ENCODE measurements around the gene MICA.
"Not testable (repeated sequence)": the region's sequence is repeated elsewhere in the genome, so short reads cannot be mapped to it uniquely, and the experiment has no call there.

Gene MICA

GRCh38 chr6:31401403-31401802 lies 2.0 kb upstream of the MICA start:
- no peak for TF ChIP-seq CTCF (IDR thresholded peaks at IDR 0.05; ENCODE audit: low read depth, low read length)
- peak overlapping the region; percentile 79 for H3K4me3 ChIP-seq (ENCODE audit: low read depth, low read length)

- TF ChIP-seq CTCF (IDR thresholded peaks at IDR 0.05; ENCODE audit: low read depth, low read length): no peak
Measured at GRCh38 chr6:31402324-31403282, 792 bp upstream of the MICA start.

GRCh38 chr6:31404061-31404364 lies 618 bp downstream of the MICA start:
- H3K4me3 ChIP-seq (ENCODE audit: low read depth, low read length): peak overlapping the region; percentile 79

More at GRCh38 chr6:31402324-31403282, 792 bp upstream of the MICA start:
- peak overlapping the region; percentile 79 for H3K4me3 ChIP-seq (ENCODE audit: low read depth, low read length)

GRCh38 chr6:31405996-31406395 lies 2.6 kb downstream of the MICA start:
- no peak overlapping the region for H3K4me3 ChIP-seq (ENCODE audit: low read depth, low read length)
- TF ChIP-seq CTCF (IDR thresholded peaks at IDR 0.05; ENCODE audit: low read depth, low read length): no peak

GRCh38 chr6:31407699-31408098 lies 4.3 kb downstream of the MICA start:
- no peak for TF ChIP-seq CTCF (IDR thresholded peaks at IDR 0.05; ENCODE audit: low read depth, low read length)

GRCh38 chr6:31412506-31412905 lies 9.1 kb downstream of the MICA start:
- no peak for TF ChIP-seq CTCF (IDR thresholded peaks at IDR 0.05; ENCODE audit: low read depth, low read length)
- no peak overlapping the region for H3K4me3 ChIP-seq (ENCODE audit: low read depth, low read length)

More at GRCh38 chr6:31407699-31408098, 4.3 kb downstream of the MICA start:
- H3K4me3 ChIP-seq (ENCODE audit: low read depth, low read length): no peak overlapping the region

GRCh38 chr6:31414148-31414770 lies 10.9 kb downstream of the MICA start:
- H3K4me3 ChIP-seq (ENCODE audit: low read depth, low read length): not testable (repeated sequence)

- no peak for TF ChIP-seq CTCF (IDR thresholded peaks at IDR 0.05; ENCODE audit: low read depth, low read length)
- no peak overlapping the region for H3K4me3 ChIP-seq (ENCODE audit: low read depth, low read length)
Measured at GRCh38 chr6:31414771-31415265, 11.4 kb downstream of the MICA start.

Data from WI38 (cell line).